Measurements from ENCODE around the gene LDLRAD3.

The LDLRAD3 gene

DNA sequence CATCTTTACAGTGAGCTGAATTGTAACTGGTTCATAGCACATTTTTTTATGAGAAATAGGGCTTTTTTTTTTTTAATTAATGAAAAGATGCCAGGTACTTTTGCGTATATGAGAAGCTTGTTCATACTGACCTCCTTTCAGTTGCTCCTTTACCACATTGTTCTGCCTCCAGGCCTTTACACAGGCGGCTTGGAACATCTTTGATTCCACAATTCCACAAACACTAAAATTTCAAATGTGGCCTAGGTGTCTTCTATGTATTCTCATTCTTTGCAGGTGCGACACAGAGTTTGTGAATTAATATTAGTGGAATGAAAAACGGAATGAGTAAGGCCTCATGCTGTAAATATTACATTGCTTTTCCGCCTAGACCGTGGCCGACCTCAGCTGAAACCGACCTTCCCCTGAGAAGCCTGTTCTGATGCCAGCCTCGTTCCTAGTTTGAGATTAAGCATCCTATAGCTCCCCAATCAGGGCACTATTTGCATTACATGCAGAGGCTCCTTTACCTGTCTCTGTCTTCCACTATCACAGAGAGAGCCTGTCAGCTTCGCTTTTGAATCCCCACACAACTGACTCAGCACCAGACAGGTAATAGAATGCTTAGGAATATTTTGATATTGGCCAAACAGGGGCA is 125.8 kb downstream of the LDLRAD3 start:
- no peak overlapping the region for H3K4me2 ChIP-seq (ENCODE audit: insufficient read depth, low read length)
- no peak for DNase-seq
- H3K9ac ChIP-seq (ENCODE audit: low read depth, low read length), result no peak overlapping the region
- peaks cover 14% of the 10 kb centered on the region for H3K27me3 ChIP-seq (ENCODE audit: insufficient read depth, low read length, poor library complexity)
- H3K4me1 ChIP-seq (ENCODE audit: insufficient read depth, low read length), result no peaks in the 10 kb centered on the region
- H3K27ac ChIP-seq (ENCODE audit: low read length), result no peak overlapping the region
- TF ChIP-seq, protein P1, sequence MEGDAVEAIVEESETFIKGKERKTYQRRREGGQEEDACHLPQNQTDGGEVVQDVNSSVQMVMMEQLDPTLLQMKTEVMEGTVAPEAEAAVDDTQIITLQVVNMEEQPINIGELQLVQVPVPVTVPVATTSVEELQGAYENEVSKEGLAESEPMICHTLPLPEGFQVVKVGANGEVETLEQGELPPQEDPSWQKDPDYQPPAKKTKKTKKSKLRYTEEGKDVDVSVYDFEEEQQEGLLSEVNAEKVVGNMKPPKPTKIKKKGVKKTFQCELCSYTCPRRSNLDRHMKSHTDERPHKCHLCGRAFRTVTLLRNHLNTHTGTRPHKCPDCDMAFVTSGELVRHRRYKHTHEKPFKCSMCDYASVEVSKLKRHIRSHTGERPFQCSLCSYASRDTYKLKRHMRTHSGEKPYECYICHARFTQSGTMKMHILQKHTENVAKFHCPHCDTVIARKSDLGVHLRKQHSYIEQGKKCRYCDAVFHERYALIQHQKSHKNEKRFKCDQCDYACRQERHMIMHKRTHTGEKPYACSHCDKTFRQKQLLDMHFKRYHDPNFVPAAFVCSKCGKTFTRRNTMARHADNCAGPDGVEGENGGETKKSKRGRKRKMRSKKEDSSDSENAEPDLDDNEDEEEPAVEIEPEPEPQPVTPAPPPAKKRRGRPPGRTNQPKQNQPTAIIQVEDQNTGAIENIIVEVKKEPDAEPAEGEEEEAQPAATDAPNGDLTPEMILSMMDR (IDR thresholded peaks at IDR 0.05; ENCODE audit: borderline replicate concordance, extremely low read depth, low read length, poor library complexity, severe bottlenecking), result no peak
- no peak for TF ChIP-seq EZH2 (IDR thresholded peaks at IDR 0.05; ENCODE audit: borderline replicate concordance, low read depth, low read length, severe bottlenecking)
- H3K36me3 ChIP-seq (ENCODE audit: insufficient read depth, low read length), result no peaks in the 10 kb centered on the region
- H3K4me3 ChIP-seq (ENCODE audit: low read depth in 1 of 2, low read length in 2 of 2), result no peak overlapping the region
- no peaks in the 10 kb centered on the region for H3K79me2 ChIP-seq (ENCODE audit: insufficient read depth, low read length)
- ATAC-seq (ENCODE audit: insufficient read depth, low read depth), result no peak
- peaks cover 5% of the 10 kb centered on the region for H3K9me3 ChIP-seq (ENCODE audit: insufficient read depth, low read length, severe bottlenecking)
- no peak overlapping the region for H2AFZ ChIP-seq (ENCODE audit: low read depth, low read length)
- H4K20me1 ChIP-seq (ENCODE audit: insufficient read depth, low read length), result no peaks in the 10 kb centered on the region

DNA sequence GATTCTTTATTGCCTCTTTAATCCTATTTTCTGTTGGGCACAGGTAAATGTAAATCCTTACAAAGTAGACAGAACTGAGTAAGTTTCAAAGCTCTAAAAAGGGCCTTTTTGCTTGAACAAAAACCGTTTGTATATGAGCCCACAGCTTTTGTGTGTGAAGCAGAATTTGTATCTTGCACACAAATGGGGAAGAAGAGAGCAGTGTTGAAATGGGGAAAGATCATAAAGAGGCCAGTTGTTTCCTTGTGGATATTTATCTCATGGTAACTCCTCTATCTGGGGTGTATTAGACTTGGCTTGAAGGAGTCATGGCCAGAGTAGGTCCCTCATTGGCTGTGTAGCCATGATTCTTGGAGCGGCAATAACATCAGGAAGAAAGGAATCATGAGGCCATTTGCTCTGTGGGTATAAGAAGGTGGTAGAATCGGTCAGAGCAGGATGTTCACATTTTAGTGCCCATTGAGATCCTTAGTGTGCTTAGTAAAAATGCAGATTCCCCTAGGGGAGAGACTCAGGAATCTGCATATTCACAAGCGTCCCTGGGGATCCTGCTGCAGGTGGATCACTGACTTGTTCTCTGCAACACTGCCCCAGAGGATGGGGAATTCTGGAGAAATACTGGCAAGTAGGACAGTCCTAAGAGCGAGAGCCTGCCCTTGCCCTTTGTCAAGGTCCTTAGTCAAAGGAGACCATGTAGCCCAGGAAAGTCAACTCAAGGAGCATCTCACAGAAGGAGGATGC is 126.5 kb downstream of the LDLRAD3 start:
- H3K4me2 ChIP-seq (ENCODE audit: insufficient read depth, low read length), result no peak overlapping the region
- DNase-seq (no peak), ATAC-seq (ENCODE audit: insufficient read depth, low read depth) (no peak)
- no peak overlapping the region for H3K4me3 ChIP-seq (ENCODE audit: low read depth in 1 of 2, low read length in 2 of 2)
- no peak overlapping the region for H2AFZ ChIP-seq (ENCODE audit: low read depth, low read length)
- no peaks in the 10 kb centered on the region for H3K36me3 ChIP-seq (ENCODE audit: insufficient read depth, low read length)
- peaks cover 5% of the 10 kb centered on the region for H3K9me3 ChIP-seq (ENCODE audit: insufficient read depth, low read length, severe bottlenecking)
- TF ChIP-seq EZH2 (IDR thresholded peaks at IDR 0.05; ENCODE audit: borderline replicate concordance, low read depth, low read length, severe bottlenecking), result no peak
- TF ChIP-seq, protein P1 (IDR thresholded peaks at IDR 0.05; ENCODE audit: borderline replicate concordance, extremely low read depth, low read length, poor library complexity, severe bottlenecking), result no peak
- H3K4me1 ChIP-seq (ENCODE audit: insufficient read depth, low read length), result no peaks in the 10 kb centered on the region
- no peak overlapping the region for H3K9ac ChIP-seq (ENCODE audit: low read depth, low read length)
- H3K27ac ChIP-seq (ENCODE audit: low read length), result no peak overlapping the region
- H4K20me1 ChIP-seq (ENCODE audit: insufficient read depth, low read length), result no peaks in the 10 kb centered on the region
- H3K27me3 ChIP-seq (ENCODE audit: insufficient read depth, low read length, poor library complexity), result peaks cover 14% of the 10 kb centered on the region
- no peaks in the 10 kb centered on the region for H3K79me2 ChIP-seq (ENCODE audit: insufficient read depth, low read length)

DNA sequence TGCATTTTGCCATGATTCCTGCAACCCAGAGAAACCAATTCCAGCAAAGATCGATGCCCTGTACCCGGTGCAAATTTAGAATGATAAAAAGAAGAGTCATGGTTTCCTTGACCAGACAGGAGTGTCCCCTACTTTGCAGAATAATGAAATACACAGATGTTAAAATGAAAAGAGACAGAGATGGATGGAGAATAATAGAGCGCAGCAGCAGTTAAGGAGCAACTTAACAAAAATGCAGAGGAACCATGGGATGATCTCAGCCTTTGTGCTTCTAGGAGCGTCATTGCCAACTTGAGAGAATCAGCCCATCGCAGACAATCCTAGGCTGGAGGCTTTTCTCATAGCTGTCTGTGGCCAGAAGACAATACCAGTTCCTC is 127.1 kb downstream of the LDLRAD3 start:
- no peak for ATAC-seq (ENCODE audit: insufficient read depth, low read depth)
- Histone ChIP-seq H3K4me2 (ENCODE audit: insufficient read depth, low read length) (no peak overlapping the region), H3K4me1 (ENCODE audit: insufficient read depth, low read length) (no peaks in the 10 kb centered on the region), H3K27me3 (ENCODE audit: insufficient read depth, low read length, poor library complexity) (peaks cover 14% of the 10 kb centered on the region), H3K9me3 (ENCODE audit: insufficient read depth, low read length, severe bottlenecking) (peaks cover 5% of the 10 kb centered on the region), H4K20me1 (ENCODE audit: insufficient read depth, low read length) (no peaks in the 10 kb centered on the region), H3K79me2 (ENCODE audit: insufficient read depth, low read length) (no peaks in the 10 kb centered on the region), H2AFZ (ENCODE audit: low read depth, low read length) (no peak overlapping the region), H3K4me3 (ENCODE audit: low read depth in 1 of 2, low read length in 2 of 2) (no peak overlapping the region), H3K36me3 (ENCODE audit: insufficient read depth, low read length) (no peaks in the 10 kb centered on the region), H3K9ac (ENCODE audit: low read depth, low read length) (no peak overlapping the region), H3K27ac (ENCODE audit: low read length) (no peak overlapping the region)
- TF ChIP-seq, protein P1 (IDR thresholded peaks at IDR 0.05; ENCODE audit: borderline replicate concordance, extremely low read depth, low read length, poor library complexity, severe bottlenecking), result no peak
- no peak for TF ChIP-seq EZH2 (IDR thresholded peaks at IDR 0.05; ENCODE audit: borderline replicate concordance, low read depth, low read length, severe bottlenecking)
- no peak for DNase-seq

Data from DND-41 (cell line).